GM19324 (cell line): Measurements from ENCODE around the gene THSD7B.

ENCODE experiments used
- ATAC-seq: cut with Tn5 transposase; IDR thresholded peaks from one replicate; pipeline ENCODE4 v1.9.1; 2021; ENCODE audit warnings: mild to moderate bottlenecking, moderate library complexity; ENCODE audit not compliant: unreplicated experiment, low FRiP score

Gene THSD7B

DNA sequence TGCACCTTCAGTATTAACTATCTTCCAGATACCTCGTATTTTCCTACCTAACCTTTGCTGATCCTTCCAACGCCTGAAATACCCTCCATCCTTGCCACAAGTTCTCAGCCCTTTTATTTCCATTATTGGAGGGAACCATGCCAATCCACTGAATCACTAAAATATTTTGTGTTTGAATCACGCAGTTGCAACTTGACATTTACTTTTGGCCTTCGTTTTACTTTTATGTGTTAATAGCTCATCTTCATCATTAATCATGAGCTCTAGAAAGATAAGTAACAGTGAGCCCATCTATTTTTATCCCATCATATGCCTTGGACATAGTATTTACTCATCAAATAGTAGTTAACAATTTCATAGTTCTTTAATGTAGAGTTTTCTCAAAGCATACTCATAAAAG, 463.2 kb downstream of the THSD7B start:
- no peak for ATAC-seq

DNA sequence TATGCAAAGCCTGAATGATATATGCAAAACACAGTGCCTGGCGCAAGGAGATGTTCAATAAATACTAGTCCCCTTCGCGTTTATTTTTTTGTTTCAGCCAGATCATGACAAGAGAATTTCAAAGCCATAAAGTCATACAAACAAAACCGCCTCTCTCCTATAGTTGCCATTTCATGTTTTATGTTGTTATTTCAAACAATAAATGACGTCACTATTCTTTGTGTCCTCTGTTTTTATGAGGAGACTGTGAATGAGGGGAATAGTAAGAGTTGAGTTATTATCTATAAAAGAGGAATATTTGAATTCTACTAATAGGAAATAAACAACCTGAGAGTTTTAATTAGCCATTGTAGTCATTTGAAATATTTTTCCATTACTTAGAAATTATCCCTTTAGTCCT, 464.5 kb downstream of the THSD7B start:
- ATAC-seq = no peak

DNA sequence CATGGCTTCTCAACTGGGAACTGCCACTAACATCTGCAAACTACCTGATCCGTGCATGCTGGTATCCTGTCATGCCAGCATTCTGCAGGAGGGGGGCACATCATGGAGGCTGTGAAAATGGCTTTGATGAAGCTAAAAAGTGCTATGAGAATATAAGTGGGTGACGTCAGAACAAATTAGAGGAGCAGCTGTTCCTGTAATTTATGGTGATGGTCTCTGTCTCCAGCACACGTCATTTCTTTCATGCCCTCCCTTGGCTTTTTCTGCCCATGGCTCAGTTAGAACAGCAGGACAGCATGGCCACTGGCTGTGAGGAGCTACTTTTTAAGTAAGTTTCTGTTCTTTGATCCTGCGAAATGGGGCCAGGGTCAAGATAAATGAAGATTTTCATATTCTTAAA, 466.3 kb downstream of the THSD7B start:
- no peak for ATAC-seq

DNA sequence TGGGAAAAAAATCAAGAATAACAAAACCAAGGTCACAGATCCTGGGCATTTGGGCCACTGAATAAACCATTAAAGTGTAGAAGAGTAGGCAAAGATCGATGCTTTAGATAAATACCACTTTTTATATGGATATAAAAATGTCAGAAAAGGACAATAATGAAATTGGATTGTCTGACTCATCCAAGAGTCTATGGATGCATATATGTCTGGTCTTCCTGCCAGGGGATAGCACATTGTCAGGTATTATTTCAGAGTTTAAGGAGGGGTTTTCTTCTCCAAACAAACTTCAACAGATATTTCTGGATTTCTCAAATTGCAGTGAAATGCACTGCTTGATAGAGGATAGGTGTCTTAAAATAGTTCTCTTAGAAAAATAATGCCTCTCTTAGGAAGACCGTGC, 466.7 kb downstream of the THSD7B start:
- ATAC-seq = no peak

DNA sequence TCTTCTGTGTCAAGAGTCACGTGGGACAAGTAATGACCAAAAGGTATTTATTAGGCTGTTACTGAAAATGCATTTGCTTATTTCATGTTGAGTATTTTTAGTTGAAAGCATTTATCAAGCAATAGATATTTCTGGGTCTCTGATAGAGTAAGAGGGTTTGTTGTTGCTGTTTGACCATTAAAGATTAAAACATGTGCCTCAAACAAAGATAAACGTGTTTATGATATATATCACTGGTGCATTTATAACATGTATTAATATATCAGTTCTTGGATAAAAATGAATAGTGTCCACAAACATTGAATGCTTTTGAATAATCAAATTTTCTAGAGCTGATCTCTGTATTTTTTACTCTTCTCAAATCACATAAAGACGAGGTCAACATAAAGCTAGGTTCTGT, 467.7 kb downstream of the THSD7B start:
- ATAC-seq = no peak

DNA sequence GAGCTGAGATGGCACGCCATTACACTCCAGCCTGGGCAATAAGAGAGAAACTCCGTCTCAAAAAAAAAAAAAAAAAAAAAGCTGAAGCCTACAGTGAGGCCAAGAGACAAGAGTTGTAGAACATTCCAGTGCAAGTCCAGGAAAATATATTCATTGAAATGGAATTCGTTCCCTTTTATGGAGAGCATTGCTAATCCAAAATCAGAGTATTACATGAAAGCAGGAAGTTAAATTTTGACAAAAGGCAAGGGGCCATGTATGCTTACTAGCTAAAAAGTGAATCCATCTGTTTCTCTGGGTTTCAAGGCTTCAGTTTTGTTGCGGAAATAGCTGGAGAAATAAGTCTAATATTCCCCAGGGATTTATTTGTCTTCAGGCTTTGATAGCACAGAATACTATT, 471.7 kb downstream of the THSD7B start:
- no peak for ATAC-seq

DNA sequence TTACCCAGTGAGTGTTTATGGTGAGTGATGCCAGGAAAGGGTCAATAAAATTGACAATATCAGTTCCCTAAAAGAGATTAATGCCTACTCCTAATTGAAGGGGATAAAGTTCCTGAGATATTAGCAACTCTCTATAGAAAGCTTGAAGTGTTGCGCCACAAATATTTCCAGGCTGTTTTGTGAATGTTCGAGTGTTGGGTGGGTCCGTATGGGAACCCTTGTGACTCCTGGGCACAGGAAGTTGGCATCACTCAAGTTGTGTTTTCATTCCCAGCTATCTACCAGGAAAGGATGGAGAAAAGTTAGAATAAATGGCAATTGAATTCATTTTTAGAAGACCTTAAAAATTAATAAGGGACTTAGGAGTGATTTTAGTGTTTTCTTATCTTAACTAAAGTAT, 472.7 kb downstream of the THSD7B start:
- no peak for ATAC-seq

DNA sequence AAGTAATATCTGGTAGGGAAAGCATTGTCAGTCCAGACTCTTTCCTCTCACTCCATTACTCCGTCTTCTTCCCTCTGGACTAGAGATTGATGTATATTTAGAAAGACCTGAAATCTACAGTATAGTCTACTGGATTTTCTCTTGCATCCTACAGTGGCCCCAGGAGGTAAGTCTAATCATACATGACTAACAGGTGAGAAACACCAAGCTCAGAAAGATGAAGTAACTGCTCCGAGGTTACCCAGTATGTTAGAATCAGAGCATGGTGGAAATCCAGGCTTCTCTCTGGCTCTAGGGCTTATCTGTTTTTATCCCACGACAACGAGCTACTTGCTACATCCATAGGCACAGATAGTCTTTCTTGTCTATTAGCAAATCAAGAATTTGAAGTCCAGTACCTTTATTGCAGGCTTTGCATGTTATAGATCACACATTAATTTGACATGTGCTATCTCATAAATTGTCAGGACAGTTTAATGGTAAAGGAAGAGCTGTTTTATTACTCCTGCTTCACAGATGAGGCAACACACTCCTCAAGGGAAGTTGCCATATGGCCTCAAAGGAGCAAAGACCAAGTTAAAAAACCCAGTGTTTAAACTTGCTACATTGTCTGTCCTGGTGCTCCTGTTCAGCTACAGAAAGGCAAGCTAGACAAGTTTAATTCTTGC, 484.3 kb downstream of the THSD7B start:
- no peak for ATAC-seq

DNA sequence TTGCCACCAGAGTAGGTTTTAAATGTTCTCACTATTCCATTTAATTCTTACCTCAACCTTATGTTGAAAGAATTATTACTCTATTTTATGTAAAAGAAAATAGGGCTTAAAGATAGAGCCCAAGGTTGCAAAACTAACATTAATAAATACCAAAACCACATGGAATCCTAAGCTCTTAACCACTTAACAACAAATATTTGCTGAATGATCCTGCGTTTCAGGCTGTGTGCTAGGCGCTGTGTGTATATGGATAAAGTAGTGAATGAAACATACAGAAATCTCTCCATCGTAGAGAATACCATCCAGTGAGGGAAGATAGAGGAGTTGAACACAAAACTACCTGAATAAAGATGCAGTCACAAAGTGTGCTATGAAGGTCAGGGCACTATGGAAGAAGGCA, 485.1 kb downstream of the THSD7B start:
- no peak for ATAC-seq

DNA sequence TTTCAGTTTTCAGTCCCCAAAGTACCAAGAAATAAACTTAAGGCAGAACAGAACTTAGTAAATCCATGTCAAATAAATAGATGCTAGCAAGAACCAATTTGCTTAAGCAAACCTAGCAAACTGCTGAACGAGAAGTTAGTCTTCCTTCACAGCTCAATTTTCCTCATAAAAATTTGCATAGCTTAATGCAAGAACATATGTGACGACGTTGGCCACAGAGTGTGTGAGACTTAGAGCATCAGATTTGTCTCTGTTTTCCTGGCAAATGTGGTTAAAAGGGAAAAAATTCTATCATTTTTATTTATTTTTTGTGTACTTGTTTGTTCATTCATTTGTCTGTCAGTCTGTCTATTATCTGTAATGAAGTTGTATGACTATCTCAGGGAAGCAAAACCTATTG, 485.7 kb downstream of the THSD7B start:
- no peak for ATAC-seq

DNA sequence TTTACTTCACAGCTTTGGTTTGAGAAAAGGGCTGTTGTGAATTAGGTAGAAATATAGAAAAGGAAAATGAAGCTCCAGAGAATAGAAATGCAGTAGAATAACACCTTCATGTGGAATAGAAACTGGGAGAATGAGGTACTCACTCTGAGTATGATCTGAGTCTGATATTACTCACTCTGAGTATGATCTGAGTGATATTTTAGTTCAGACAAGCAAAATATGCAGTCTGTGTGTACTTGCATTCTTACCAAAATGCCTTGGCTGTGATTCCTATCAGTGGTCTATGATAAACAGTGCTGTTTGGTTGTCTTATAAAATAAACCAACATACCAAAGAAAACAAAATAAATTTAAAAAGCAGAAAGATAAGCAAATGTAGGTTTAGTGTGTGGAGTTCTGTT, 487.6 kb downstream of the THSD7B start:
- no peak for ATAC-seq

DNA sequence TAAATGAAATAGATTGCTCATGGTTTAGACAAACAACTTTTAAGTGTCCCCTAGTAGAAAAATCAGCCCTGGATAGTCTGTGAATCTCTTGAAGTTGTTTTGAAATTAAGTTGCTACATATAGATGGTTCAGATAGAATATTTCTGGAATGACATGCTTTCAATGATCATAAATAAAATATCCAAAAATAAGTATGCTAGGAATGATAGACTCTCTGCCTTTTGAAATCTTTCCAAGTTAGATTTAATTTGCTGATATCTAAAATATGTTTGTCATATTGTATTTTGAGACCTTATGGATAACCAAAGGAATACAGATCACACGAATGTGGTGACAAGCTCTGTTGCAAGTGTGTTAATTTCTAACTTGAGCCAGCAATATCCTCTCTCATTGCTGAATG, 488.7 kb downstream of the THSD7B start:
- no peak for ATAC-seq

DNA sequence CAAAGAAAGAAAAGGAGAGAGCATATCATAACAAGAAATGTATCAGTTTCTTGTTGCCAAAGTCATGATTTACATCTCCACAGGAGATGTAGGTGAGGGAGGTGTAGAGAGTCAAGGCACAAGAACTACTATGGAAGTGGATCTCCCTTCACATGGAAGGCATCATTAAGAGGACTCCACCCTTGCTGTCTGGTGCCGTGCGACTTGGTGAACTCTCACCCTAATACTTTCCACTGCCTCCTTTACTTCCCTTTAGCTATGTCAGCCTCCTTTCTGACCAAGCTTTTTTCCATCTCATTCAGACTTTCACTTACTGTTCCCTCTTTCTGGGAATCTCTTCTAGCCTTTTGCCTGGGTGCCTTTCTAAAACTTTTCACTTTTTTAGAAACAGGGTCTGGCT, 490.0 kb downstream of the THSD7B start:
- no peak for ATAC-seq

DNA sequence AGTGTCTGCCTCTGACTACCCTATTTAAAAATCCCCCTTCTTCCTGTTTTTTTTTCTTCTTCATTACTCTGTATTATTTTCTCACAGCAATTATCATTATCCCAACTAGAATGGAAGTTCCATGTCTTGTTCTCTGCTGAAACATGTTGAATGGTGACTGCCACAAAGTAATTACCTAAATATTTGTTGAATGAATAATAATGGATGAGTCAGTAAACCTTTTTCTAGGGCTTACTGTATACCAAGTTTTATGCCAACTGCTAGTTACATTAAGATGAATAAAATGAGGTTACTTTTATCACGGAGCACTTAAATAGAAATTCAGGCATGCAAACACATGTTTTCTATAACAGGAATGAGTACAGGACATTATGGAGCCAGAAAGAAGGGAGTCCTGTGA, 490.6 kb downstream of the THSD7B start:
- no peak for ATAC-seq

DNA sequence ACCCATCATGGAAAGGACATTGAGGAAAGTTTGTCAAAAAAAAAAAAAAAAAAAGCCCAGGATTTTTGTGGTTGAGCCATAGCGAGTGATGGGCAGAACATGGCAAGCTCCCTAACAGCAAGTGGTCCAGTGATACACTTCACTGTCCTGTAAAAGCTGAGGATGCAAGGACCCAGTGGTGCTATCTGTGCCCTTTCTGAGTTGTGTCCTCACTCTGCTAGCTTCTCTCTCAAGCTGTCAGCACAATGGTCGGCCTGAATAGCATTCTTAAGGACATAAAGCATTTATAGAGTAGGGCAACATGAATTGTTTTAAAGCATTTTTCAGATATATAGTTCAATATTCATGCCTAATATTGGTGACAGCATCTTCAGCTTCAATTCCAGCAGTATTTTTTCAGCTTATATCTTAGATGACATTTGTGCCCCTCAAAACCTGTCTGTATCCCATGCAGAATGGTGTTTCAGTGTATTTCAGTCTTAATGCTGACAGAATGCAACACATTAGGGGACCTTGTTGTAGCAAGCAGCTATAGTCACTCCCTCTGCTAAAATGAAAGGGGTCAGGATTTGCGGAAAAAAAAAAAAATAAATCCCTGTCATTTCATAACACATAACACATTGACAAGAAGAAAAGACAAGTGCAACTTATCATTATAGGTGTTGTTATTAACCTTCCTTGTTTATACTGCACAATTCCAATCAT, 496.7 kb downstream of the THSD7B start:
- ATAC-seq = no peak

DNA sequence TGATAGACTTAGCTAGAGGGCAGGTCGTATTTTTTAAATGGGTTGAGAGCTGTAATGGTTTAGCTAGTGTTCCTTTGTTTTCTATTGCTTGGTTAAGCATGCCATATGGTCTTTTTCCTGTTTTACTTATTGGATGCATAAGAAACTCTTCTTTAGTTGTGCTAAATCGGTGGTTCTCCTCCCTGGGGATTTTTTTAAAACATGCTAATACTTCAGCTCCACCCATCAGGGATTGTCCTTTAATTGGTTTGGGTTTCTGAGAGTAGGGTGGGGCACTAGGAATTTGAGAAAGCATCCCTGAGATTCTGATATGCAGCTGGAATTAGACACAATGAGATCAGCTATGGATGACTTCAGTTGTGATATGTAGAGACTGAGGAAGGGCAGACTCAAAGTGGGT, 497.2 kb downstream of the THSD7B start:
- no peak for ATAC-seq

DNA sequence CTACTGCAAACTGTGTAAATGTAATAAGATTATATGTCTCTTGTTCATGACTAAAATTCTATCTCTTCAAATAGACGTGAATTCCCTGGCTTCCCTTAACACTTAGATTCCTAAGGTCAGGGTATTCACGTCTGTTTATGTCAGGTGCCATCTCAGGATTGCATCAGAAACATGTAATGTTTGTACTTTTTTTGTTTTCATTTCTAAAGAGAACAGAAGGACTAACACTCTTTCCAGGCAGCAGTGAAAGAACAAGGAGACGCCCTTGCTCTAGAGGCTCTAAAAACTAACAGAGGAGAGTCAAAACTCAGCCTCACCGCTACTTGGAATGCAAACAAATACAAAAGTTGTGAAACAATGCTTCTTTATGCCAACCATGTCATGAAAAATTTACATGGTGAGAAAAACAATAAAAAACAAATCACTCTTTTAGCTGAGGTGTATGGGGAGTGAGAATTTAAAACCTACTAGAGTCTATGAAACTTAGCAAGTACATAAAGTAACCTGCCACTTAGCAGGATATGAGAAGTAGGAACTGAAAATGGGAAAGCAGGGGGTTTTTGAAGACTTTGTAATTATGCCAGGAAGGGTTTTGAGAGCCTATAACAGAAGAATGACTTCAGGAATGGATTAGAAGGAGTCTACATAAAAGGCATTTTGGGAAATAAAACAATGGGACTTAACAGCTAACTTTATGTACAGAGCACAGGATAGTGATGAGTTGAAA, 522.7 kb downstream of the THSD7B start:
- no peak for ATAC-seq

DNA sequence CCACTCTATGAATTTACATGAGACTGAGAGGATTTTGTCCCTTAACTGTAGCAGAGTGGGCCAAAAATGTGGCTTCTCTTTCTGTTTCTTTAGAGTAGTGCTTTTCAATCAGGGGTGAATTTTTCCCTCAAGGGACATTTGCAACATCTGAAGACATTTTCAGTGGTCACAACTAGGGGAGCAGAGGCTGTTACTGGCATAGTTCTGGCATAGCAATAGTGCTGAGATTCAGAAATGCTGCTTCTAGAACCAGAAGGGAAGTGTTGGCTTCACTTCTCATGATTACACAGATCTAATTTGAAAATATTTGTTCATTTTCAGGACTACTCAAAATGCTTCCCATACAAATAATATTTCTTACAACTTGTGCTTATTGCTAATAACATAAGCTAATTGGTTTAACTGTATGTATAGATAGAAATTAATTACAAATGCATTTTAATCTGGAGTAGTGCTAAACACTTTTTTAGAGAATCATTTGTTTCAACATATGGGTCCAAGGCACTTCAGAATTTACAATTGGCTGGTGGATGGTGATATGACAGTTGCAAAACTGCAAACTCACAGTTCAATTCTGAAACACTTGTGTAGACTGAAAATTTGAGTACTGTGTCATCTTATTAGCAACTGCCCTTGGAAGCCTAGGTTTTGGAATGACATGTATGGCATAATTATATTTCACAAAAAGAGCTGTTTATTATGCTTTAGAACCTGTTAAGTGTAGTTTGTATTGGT, 526.7 kb downstream of the THSD7B start:
- ATAC-seq = no peak

DNA sequence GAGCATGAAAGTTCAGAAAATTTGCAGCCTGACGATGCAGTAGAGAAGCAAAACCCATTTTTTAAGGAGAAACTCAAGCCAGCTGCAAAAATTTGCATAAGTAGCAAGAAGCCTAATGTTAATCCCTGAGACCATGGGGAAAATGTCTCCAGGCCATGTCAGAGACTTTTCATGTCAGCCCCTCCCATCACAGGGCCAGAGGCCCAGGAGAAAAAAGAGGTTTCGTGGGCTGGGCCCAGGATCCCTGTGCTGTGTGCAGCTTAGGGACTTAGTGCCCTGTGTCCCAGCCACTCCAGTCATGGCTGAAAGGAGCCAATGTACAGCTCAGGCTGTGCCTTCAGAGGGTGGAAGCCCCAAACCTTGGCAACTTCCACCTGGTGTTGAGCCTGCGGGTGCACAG, 533.0 kb downstream of the THSD7B start:
- no peak for ATAC-seq

DNA sequence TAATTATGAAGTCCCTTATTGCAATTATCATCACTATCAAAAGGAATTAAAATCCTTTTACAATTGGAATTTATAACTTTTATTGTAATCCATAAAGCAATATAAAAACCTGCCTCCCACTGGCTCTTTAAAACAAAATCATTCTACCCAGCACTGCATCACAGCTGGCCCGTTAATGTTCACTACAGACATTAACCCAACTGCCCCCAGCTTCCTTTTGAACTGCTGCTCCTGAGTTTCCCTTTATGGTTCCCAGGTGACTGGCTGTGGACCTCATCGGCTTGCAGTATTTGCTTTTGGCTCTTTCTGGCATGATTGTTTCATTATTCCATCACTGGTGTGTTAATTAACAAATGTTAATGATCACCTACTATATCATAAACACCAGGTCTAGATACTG, 535.6 kb downstream of the THSD7B start:
- no peak for ATAC-seq

DNA sequence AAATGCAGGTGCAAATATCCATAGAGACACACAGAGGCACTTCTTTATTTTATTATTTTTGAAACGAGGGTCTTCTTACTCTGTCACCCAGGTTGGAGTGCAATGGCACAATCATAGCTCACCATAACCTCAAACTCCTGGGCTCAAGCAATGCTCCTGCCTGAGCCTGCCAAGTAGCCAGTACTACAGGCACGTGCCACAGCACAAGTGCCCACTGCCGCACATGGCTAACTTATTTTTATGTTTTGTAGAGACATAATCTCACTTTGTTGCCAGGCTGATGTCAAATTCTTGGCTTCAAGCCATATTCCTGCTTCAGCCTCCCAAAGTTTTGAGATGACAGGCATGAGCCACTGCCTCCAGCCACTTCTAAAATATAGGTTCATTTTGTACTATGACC, 537.6 kb downstream of the THSD7B start:
- ATAC-seq = no peak
